H9 (cell line): ENCODE results near the gene CREB5. TPM values are rescaled to one million over a fixed set of nuclear protein-coding genes. Genes with fewer than 3 reads are reported as not detected.

Experiments
- DNase-seq: peaks from one replicate; pipeline ENCODE4 v3.0.0-alpha.2; 2017
- H2AFZ ChIP-seq: one replicate; pipeline ENCODE4 v1.6.1; 2013; ENCODE audit warnings: mild to moderate bottlenecking, low read length, control low read depth, moderate library complexity
- H2AK5ac ChIP-seq: 2 replicates; pipeline ENCODE4 v1.6.1; 2013; ENCODE audit warnings: low read length, control low read depth, mixed read lengths; ENCODE audit not compliant: insufficient read length
- H2BK120ac ChIP-seq: one replicate; pipeline ENCODE4 v1.6.1; 2013; ENCODE audit warnings: low read depth, mild to moderate bottlenecking, low read length, control low read depth, inconsistent platforms; ENCODE audit not compliant: poor library complexity, severe bottlenecking
- H2BK12ac ChIP-seq: 2 replicates; pipeline ENCODE4 v1.6.1; 2013; ENCODE audit warnings: low read length, control low read depth, mixed read lengths, low read depth; ENCODE audit not compliant: insufficient read length
- H2BK15ac ChIP-seq: 2 replicates; pipeline ENCODE4 v1.6.1; 2013; ENCODE audit warnings: low read depth, low read length, control low read depth
- H2BK20ac ChIP-seq: one replicate; pipeline ENCODE4 v1.6.1; 2013; ENCODE audit warnings: low read depth, mild to moderate bottlenecking, low read length, control low read depth, inconsistent platforms; ENCODE audit not compliant: poor library complexity, severe bottlenecking
- H2BK5ac ChIP-seq: 2 replicates; pipeline ENCODE4 v1.6.1; 2013; ENCODE audit warnings: low read length, control low read depth, mixed read lengths; ENCODE audit not compliant: insufficient read length
- H3K14ac ChIP-seq: 2 replicates; pipeline ENCODE4 v1.6.1; 2013; ENCODE audit warnings: low read length, control low read depth; ENCODE audit not compliant: insufficient read depth
- H3K18ac ChIP-seq: 2 replicates; pipeline ENCODE4 v1.6.1; 2013; ENCODE audit warnings: low read depth, mild to moderate bottlenecking, mixed read lengths, low read length, control low read depth; ENCODE audit not compliant: insufficient read length
- H3K23ac ChIP-seq: 2 replicates; pipeline ENCODE4 v1.6.1; 2013; ENCODE audit warnings: low read length, control low read depth, mixed read lengths, low read depth; ENCODE audit not compliant: insufficient read length
- H3K23me2 ChIP-seq: 2 replicates; pipeline ENCODE4 v1.6.1; 2013; ENCODE audit warnings: low read depth, mild to moderate bottlenecking, mixed read lengths, low read length, control low read depth; ENCODE audit not compliant: insufficient read length, poor library complexity, severe bottlenecking
- H3K27ac ChIP-seq: 2 replicates; pipeline ENCODE4 v1.5.1; 2013; ENCODE audit warnings: low read length, control low read depth, mixed read lengths, low read depth; ENCODE audit not compliant: insufficient read length
- H3K27me3 ChIP-seq: 2 replicates; pipeline ENCODE4 v1.6.1; 2013; ENCODE audit warnings: low read length, control low read depth, inconsistent platforms; ENCODE audit not compliant: insufficient read depth
- H3K4ac ChIP-seq: 2 replicates; pipeline ENCODE4 v1.6.1; 2013; ENCODE audit warnings: low read depth, mild to moderate bottlenecking, control low read depth, inconsistent platforms, low read length, moderate library complexity
- H3K4me1 ChIP-seq: 2 replicates; pipeline ENCODE4 v1.6.1; 2013; ENCODE audit warnings: low read length, control low read depth, inconsistent platforms; ENCODE audit not compliant: insufficient read depth
- H3K4me2 ChIP-seq: 2 replicates; pipeline ENCODE4 v1.6.1; 2013; ENCODE audit warnings: low read length, control low read depth, mixed read lengths; ENCODE audit not compliant: insufficient read length, insufficient read depth
- H3K56ac ChIP-seq: 2 replicates; pipeline ENCODE4 v1.6.1; 2013; ENCODE audit warnings: low read depth, mild to moderate bottlenecking, mixed read lengths, low read length, control low read depth; ENCODE audit not compliant: insufficient read length
- H3K79me1 ChIP-seq: 2 replicates; pipeline ENCODE4 v1.6.1; 2013; ENCODE audit warnings: low read depth, mild to moderate bottlenecking, moderate library complexity, low read length, control low read depth, inconsistent platforms; ENCODE audit not compliant: insufficient read depth, poor library complexity, severe bottlenecking
- H3K79me2 ChIP-seq: 2 replicates; pipeline ENCODE4 v1.6.1; 2013; ENCODE audit warnings: low read length, control low read depth, inconsistent platforms; ENCODE audit not compliant: insufficient read depth
- H3K9ac ChIP-seq: 2 replicates; pipeline ENCODE4 v1.6.1; 2013; ENCODE audit warnings: low read length, control low read depth, mixed read lengths; ENCODE audit not compliant: insufficient read length; ENCODE audit errors: extremely low read depth
- H3K9me3 ChIP-seq: one replicate; pipeline ENCODE4 v1.6.1; 2013; ENCODE audit warnings: low read depth, low read length, inconsistent platforms; ENCODE audit not compliant: control insufficient read depth
- H3T11ph ChIP-seq: one replicate; pipeline ENCODE4 v1.6.1; 2013; ENCODE audit warnings: mild to moderate bottlenecking, low read length, control low read depth, inconsistent platforms
- H4K20me1 ChIP-seq: one replicate; pipeline ENCODE4 v1.6.1; 2013; ENCODE audit not compliant: control insufficient read depth, insufficient read length, insufficient read depth
- H4K5ac ChIP-seq: 2 replicates; pipeline ENCODE4 v1.6.1; 2013; ENCODE audit warnings: low read depth, mild to moderate bottlenecking, mixed read lengths, low read length, control low read depth; ENCODE audit not compliant: insufficient read length
- H4K8ac ChIP-seq: replicated peaks from 2 replicates; pipeline ENCODE4 v1.6.1; 2013; ENCODE audit warnings: low read length, control low read depth, mixed read lengths, low read depth; ENCODE audit not compliant: insufficient read length
- H4K91ac ChIP-seq: 2 replicates; pipeline ENCODE4 v1.6.1; 2013; ENCODE audit warnings: low read depth, mild to moderate bottlenecking, moderate library complexity, mixed read lengths, low read length, control low read depth; ENCODE audit not compliant: insufficient read length
- H3K27ac Mint-ChIP-seq, 3 experiments: 2 replicates in 2 of 3; 3 replicates in 1 of 3; pipeline ENCODE4 v1.8.0; 2020 to 2021; ENCODE audit warnings: mixed read lengths in 3 of 3, mild to moderate bottlenecking in 1 of 3, moderate library complexity in 1 of 3
- H3K27me3 Mint-ChIP-seq: 2 replicates; pipeline ENCODE4 v1.8.0; 2021; ENCODE audit warnings: low read depth, mild to moderate bottlenecking, moderate library complexity, mixed read lengths
- H3K36me3 Mint-ChIP-seq, 3 experiments: 2 replicates in 2 of 3; 3 replicates in 1 of 3; pipeline ENCODE4 v1.8.0; 2020 to 2021; ENCODE audit warnings: low read depth in 3 of 3, mixed read lengths in 3 of 3; ENCODE audit not compliant: insufficient read depth in 1 of 3
- H3K4me1 Mint-ChIP-seq, 2 experiments: 2 replicates each; pipeline ENCODE4 v1.8.0; 2020; ENCODE audit warnings: mixed read lengths in 2 of 2
- H3K4me3 Mint-ChIP-seq, 2 experiments: 2 replicates in 1 of 2; 3 replicates in 1 of 2; pipeline ENCODE4 v1.8.0; 2020 to 2021; ENCODE audit warnings: mild to moderate bottlenecking in 2 of 2, mixed read lengths in 2 of 2, moderate library complexity in 1 of 2
- H3K9me3 Mint-ChIP-seq, 2 experiments: 2 replicates in 1 of 2; 3 replicates in 1 of 2; pipeline ENCODE4 v1.8.0; 2020; ENCODE audit warnings: mild to moderate bottlenecking in 2 of 2, mixed read lengths in 2 of 2, moderate library complexity in 1 of 2
- WGBS: extraction: QIAGEN DNeasy Blood & Tissue Kit; methylation state at CpG from one replicate; pipeline ENCODE4 v1.1.7; 2013; ENCODE audit warnings: missing lambda C conversion rate, low lambda C conversion rate, mixed read lengths; ENCODE audit not compliant: insufficient read length; ENCODE audit errors: extremely low coverage; 5-methylcytosine and 5-hydroxymethylcytosine counted together
- total RNA-seq: library from RNA; stranded (reverse); gene quantifications from 2 replicates; pipeline ENCODE4 v1.2.1, GENCODE V29; 2021
- TF ChIP-seq, protein P1 (sequence below): fragments of 200-600 bp; sonication (generic); conservative IDR thresholded peaks from 3 replicates; pipeline ENCODE4 v1.8.0; 2021; ENCODE audit warnings: antibody characterized with exemption, mild to moderate bottlenecking

Gene CREB5
- total RNA-seq, 1 experiment from 2014 or later, result 4.0 TPM

DNA sequence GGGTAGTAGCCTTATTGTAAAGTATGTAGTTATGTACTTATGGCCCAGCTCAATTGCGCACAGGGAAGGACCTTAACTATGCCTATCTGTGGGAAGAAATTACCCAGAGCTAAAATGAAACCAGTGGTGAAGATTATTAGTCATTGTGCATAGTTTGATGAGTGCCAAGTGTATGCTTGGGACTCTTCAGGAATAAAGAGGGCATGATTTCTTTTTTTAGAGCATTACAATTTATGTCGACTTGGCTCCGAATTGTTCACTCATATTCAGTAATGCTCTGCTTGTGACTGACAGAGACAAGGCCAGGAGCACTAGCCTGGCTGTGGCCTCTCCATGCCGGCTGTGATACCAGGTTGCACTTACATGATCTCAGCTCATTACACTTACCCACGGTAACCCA lies 276.3 kb downstream of the CREB5 start:
- Histone ChIP-seq H3K27me3 (no peaks in the 10 kb centered on the region; the same call in 1 of the 2 replicates), H2AK5ac (no peak overlapping the region), H2BK20ac (no peak overlapping the region), H4K91ac (no peak overlapping the region), H3K79me1 (no peaks in the 10 kb centered on the region), H2BK12ac (no peak overlapping the region), H2BK15ac (no peak overlapping the region), H4K8ac (no peak overlapping the region), H3K18ac (no peak overlapping the region), H3K9ac (no peak overlapping the region), H3K4me1 (peaks cover 9% of the 10 kb centered on the region), H3K4ac (no peak overlapping the region), H2BK120ac (no peak overlapping the region), H3T11ph (no peak overlapping the region), H2BK5ac (no peak overlapping the region), H3K56ac (no peak overlapping the region), H3K23ac (no peak overlapping the region), H3K9me3 (no peaks in the 10 kb centered on the region), H3K79me2 (no peaks in the 10 kb centered on the region), H3K14ac (no peak overlapping the region), H4K20me1 (no peaks in the 10 kb centered on the region), H2AFZ (no peak overlapping the region), H3K23me2 (peaks cover 7% of the 10 kb centered on the region), H4K5ac (no peak overlapping the region), H3K4me2 (no peak overlapping the region), H3K27ac (no peak overlapping the region)
- TF ChIP-seq, protein P1, sequence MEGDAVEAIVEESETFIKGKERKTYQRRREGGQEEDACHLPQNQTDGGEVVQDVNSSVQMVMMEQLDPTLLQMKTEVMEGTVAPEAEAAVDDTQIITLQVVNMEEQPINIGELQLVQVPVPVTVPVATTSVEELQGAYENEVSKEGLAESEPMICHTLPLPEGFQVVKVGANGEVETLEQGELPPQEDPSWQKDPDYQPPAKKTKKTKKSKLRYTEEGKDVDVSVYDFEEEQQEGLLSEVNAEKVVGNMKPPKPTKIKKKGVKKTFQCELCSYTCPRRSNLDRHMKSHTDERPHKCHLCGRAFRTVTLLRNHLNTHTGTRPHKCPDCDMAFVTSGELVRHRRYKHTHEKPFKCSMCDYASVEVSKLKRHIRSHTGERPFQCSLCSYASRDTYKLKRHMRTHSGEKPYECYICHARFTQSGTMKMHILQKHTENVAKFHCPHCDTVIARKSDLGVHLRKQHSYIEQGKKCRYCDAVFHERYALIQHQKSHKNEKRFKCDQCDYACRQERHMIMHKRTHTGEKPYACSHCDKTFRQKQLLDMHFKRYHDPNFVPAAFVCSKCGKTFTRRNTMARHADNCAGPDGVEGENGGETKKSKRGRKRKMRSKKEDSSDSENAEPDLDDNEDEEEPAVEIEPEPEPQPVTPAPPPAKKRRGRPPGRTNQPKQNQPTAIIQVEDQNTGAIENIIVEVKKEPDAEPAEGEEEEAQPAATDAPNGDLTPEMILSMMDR, result no peak
- Mint-ChIP-seq H3K27me3 (peaks cover 6% of the 10 kb centered on the region; the same call in 1 of the 2 replicates), H3K4me1 (peaks cover 0 to 4% of the 10 kb centered on the region in 2 experiments; a peak in 2 of 4 replicates), H3K36me3 (no peaks in the 10 kb centered on the region), H3K27ac (0 out of 7 replicates have a peak overlapping the region, but pooled peaks of 1 of the 3 experiments have one; percentile 84), H3K9me3 (no peaks in the 10 kb centered on the region), H3K4me3 (no peak overlapping the region)
- no peak for DNase-seq
- WGBS, result no CpG with 5 or more reads among the region's 5 CpGs
